ENCODE measurements around the gene ZP3.
"Not testable (repeated sequence)": the region's sequence is repeated elsewhere in the genome, so short reads cannot be mapped to it uniquely, and the experiment has no call there.

- TF ChIP-seq CTCF (IDR thresholded peaks at IDR 0.05); ZFX (IDR thresholded peaks at IDR 0.05; ENCODE audit: borderline replicate concordance): not testable (repeated sequence)
Measured at GRCh38 chr7:76387789-76388188, 37.0 kb upstream of the ZP3 start.
